ENCODE results near the gene LTBP1.

Gene LTBP1

DNA sequence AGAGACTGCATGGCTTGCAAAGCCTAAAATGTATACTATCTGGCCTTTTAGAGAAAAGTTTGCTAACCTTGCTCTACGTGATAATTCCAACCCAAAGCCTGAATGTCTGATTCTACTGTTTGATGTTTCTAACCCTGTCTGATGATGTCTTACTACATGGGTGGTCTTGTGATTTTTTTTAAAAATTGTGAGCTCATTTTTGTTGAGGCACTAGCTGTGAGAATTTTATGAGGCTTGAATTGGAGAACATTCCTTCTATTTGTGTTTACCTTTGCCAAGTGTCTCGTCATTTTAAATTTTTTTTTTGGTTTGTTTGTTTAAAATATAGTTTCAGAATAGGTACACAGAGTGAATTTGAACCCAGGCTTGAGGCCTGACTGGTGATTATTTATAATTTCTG is 15.2 kb upstream of the LTBP1 start:
- no peak for DNase-seq (ENCODE audit: low spot score)
- TF ChIP-seq CTCF (IDR thresholded peaks at IDR 0.05; ENCODE audit: borderline replicate concordance, control extremely low read depth, extremely low read depth, insufficient read depth, missing control alignments): no peak
- in situ Hi-C loops (cut with MboI; ENCODE audit: low sequenced_read_pairs, unreplicated experiment): no loop called here

GRCh38 chr2:32931945-32932709 is 14.6 kb upstream of the LTBP1 start:
- in situ Hi-C loops (cut with MboI; ENCODE audit: low sequenced_read_pairs, unreplicated experiment): no loop called here
- TF ChIP-seq CTCF (IDR thresholded peaks at IDR 0.05; ENCODE audit: borderline replicate concordance, control extremely low read depth, extremely low read depth, insufficient read depth, missing control alignments): no peak
- DNase-seq (ENCODE audit: low spot score): no peak

DNA sequence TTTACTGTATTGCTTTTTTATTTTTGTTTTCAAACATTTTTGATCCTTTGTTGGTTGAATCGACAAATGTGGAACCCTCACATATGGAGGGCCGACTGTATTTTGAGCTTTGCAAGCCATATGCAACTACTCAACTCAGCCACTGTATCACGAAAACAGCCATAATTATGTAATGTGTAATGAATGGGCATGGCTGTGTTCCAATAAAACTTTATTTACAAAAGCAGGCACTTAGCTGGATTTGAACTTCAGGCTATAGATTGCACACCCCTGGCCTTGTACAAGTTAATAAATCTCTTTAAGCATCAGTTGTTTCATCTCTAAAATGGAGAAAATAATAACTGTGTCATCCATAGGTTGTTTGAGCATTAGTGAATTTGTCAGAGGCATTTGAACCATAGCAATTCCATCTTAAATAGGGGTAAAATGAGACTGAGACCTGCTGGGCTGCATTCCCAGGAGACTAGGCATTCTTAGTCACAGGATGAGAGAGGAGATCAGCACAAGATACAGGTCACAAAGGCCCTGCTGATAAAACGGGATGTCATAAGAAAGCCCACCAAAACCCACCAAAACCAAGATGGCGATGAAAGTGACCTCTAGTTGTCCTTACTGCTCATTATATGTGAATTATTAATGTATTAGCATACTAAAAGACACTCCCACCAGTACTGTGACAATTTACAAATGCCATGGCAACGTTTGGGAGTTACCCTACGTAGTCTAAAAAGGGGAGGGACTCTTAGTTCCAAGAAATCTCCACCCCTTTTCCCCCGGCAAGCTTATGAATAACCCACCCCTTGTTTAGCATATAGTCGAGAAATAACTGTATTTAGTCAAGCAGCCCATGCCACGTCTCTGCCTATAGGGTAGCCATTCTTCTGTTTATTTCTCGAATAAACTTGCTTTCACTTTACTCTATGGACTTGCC is 13.7 kb upstream of the LTBP1 start:
- TF ChIP-seq CTCF (IDR thresholded peaks at IDR 0.05; ENCODE audit: borderline replicate concordance, control extremely low read depth, extremely low read depth, insufficient read depth, missing control alignments): no peak
- no peak for DNase-seq (ENCODE audit: low spot score)
- in situ Hi-C loops (cut with MboI; ENCODE audit: low sequenced_read_pairs, unreplicated experiment): no loop called here

DNA sequence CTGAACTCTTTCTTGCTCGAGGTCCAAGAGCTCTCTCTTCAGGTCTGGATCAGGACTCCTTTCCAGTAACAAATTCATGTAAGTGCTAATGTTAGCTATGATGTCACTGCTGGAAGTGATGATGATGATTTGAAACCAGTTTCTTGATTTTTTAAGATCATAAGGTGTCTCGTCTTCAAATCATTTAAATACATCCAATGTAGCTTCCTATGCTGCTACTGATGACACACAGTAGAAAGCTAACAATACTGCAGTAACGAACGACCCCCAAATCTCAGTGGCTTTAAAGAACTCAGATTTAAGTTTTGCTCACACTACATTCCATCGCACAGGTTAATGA is 13.0 kb upstream of the LTBP1 start:
- no peak for TF ChIP-seq CTCF (IDR thresholded peaks at IDR 0.05; ENCODE audit: borderline replicate concordance, control extremely low read depth, extremely low read depth, insufficient read depth, missing control alignments)
- no peak for DNase-seq (ENCODE audit: low spot score)
- in situ Hi-C loops (cut with MboI; ENCODE audit: low sequenced_read_pairs, unreplicated experiment): no loop called here

- TF ChIP-seq CTCF (IDR thresholded peaks at IDR 0.05; ENCODE audit: borderline replicate concordance, control extremely low read depth, extremely low read depth, insufficient read depth, missing control alignments): no peak
- in situ Hi-C loops (cut with MboI; ENCODE audit: low sequenced_read_pairs, unreplicated experiment): no loop called here
- DNase-seq (ENCODE audit: low spot score): no peak
Measured at GRCh38 chr2:32937602-32938448, 8.9 kb upstream of the LTBP1 start.

- in situ Hi-C loops (cut with MboI; ENCODE audit: low sequenced_read_pairs, unreplicated experiment): no loop called here
- DNase-seq (ENCODE audit: low spot score): no peak
- no peak for TF ChIP-seq CTCF (IDR thresholded peaks at IDR 0.05; ENCODE audit: borderline replicate concordance, control extremely low read depth, extremely low read depth, insufficient read depth, missing control alignments)
Measured at GRCh38 chr2:32938934-32939333, 7.8 kb upstream of the LTBP1 start.

All from GM13976 (cell line).